ENCODE data around the gene RBM33. TPM values are rescaled to one million over a fixed set of nuclear protein-coding genes. Genes with fewer than 3 reads are reported as not detected.
"Not testable (repeated sequence)": the region's sequence is repeated elsewhere in the genome, so short reads cannot be mapped to it uniquely, and the experiment has no call there.

The RBM33 gene
- total RNA-seq, 1 experiment from 2014 or later = 19.7 TPM

DNA sequence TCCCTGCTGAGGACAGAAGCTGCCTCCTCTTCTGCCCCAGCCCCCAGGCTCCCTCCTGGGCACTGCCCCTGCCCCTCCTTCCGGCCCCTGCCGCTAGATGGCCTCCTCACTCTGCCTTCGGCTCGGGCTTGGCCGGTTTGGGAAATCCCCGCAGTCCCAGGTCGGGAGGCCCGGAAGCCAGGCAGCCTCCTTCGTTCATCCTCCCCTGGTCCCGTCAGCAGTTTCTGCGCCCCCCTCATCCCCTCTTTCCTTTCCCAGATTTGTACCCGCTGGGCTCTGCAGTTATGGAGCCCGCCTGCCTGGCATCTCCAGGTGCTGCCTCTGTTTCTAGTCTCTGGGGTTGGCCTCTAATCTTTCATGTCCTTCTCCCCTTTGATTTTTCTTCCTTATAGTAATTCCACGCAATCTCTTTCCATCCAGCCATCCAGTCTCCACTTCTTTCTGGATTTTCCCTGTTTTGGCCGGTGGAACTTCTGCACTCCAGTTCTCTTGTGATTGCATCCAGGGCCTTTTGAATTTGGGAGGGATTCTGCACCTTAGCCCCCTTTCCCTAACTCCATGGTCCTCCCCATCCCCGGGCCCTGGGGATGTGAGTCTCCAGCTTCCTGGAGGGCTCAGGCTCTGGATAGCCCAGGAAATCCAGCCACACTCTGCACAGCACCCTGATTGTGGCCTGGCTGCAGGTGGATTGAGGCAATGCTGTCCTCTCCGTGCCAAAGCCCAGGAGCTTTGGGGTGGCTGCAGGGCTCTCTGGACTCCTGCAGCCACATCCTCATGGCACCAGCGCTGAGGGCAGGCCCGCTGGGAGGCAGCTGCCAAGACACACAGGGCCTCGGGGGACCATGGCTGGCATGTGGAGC, 171.1 kb downstream of the RBM33 start:
- peak; percentile 38 for DNase-seq (ENCODE audit: low read depth)

DNA sequence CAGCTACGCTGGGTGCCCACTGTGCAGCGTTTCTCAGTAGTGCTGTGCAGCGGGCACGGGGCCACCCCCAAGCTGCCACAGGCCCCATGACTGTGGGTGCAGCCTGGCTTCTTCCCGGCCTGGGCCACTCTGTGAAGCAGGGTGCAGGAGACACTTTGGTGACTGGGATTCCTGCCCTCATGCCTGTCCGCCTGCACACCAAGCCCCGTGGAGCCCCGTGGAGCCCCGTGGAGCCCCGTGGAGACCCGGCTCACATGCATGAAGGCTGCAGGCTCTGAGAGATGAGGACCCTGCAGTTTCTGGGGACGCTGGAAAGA, 171.7 kb downstream of the RBM33 start:
- no peak for DNase-seq (ENCODE audit: low read depth)

DNA sequence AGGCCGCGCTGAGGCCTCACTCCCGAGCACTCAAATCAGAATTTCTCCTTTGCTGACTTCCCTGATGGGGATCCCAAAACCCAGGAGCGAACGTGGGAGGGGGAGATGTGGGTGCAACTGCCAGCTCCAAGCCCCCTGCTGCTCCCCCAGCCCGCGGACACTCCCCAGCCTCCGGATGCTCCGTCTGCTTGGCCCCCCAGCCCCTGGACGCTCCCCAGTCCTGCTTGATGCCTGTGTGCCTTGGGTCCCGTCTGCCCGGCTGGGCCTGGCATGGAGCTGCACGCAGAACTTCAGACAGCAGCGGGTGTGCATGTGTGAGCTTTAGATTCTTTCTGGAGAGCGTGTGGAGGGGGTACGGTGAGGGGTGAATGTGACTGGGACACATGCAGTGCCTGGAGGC, 172.5 kb downstream of the RBM33 start:
- DNase-seq (ENCODE audit: low read depth) = no peak

DNA sequence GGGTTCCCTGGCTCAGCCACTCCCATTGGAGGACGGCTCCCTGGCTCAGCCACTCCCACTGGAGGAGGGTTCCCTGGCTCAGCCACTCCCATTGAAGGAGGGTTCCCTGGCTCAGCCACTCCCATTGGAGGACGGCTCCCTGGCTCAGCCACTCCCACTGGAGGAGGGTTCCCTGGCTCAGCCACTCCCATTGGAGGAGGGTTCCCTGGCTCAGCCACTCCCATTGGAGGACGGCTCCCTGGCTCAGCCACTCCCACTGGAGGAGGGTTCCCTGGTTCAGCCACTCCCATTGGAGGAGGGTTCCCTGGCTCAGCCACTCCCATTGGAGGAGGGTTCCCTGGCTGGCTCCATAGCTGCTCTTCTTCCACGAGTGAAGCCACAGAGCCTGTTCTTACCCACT, 173.1 kb downstream of the RBM33 start:
- DNase-seq (ENCODE audit: low read depth) = not testable (repeated sequence)

DNA sequence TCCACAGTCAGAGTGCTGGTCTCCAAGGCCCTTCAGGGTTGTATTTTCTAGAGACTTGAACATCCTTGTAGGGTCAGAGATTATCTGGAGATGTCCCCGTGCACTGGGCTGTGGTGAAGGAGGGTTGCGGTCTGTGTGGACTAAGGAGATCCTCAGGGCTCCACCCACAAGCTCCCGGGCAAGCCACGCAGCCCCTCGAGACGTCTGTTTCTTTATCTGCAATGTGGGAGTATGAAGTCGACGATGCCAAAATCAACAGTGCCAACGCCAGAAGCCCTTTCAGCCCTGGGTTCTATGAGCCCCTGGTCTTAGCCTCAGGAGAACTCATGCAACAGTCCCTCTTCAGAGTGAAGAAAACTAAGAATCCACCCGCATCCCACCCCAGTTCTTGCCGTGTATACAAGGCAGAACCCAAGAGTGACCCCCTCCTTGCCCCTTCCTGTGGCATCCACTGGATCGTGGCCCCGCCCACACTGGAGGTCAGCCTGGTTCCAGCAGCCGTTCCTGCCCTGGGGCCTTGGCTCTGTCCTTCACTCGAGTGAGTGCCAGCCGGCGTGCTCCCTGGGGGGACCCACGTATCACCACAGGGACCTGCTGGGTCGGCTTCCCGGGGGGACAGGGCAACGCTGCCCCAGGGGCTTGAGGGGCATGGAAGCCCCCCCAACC, 173.8 kb downstream of the RBM33 start:
- no peak for DNase-seq (ENCODE audit: low read depth)

DNA sequence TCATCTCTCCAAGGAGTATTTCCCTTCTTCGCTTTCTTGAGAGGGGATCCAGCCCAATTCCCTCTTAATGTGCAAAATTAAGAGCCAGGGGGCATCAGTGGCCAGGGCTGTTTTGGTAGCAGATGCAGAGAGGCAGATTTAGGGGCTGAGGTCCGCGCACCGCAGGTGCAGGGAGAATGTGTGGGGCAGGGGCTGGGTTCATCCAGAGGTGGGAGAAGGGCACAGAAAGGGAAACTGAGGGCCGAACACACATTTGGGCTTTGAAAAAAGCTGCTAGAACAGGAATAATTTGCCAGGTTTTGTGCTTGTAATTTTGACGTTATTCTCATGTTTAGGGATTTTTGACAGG, 174.3 kb downstream of the RBM33 start:
- DNase-seq (ENCODE audit: low read depth) = no peak

DNA sequence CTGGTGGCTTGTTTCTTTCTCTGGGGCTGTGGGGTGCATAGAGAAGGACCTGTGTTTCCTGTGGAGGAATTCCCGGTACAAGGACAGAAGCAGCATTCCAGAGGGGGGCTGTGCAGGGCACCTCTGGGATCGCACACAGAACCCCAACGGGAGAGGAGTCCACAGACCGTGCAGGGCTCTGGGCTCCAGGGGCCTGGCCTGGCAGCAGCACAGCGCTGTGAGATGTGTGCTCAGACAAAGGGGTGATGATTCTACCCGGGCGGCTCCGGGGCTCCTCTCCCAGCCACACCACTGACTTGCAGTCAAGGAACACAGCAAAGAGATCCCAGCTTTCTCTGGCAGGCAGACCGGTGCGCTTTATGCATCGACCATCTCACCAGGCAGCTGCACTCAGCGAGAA, 174.7 kb downstream of the RBM33 start:
- no peak for DNase-seq (ENCODE audit: low read depth)

DNA sequence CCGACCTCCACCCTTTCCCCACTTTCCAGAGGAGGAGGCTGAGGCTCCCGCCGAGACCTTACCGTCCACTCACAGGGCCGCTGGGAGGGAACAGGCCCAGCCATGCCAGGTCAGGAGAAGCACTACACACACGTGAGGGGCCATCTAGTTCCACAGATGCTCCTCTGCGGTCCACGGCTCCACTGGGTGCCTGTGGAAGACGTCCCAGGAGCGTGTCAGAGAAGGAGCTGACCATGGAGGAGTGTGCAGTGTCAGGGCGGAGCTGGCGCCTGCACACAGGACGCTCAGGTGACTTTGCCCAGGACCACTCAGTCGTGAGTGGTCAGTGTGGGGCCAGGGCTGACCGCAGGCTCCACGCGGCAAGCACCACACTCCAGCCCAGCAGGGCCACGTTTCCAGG, 175.8 kb downstream of the RBM33 start:
- DNase-seq (ENCODE audit: low read depth) = no peak

DNA sequence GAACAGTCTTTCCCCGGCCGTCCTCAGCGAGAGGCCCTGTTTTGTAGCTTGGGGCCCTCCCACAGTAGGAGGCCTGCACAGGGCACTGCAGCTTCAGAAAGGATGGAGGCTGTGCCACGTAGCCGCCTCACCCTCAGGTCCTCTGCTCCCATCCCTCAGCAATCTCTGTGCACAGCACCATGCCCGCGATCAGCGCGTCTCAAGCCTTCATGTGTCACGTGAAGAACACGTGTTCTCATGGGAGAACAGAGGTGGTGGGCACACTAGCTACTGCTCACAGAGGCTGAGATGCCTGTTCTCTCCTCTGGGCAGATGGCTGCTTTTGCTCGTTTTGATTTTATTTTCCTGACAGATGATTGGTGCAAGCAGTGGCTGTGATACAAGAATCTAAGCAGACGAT, 176.3 kb downstream of the RBM33 start:
- no peak for DNase-seq (ENCODE audit: low read depth)

DNA sequence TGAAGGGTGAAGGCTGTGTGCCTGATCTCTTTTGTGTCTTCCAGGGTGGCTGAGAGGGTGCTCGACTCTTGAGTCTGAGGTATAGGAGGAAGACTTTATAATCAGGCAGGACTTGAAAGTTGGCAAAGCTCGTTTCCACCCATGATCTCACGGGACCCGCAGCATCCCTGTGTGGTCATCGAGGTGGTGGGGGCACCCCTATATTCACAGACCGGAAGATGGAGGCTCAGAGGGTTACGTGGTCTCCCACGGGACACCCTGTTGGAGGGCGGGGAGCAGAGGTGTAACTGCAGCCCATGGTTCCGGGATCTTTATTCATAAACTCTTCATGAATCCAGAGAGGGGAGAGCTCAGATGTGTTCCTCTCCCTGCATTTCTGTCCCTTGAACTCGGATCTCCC, 177.4 kb downstream of the RBM33 start:
- no peak for DNase-seq (ENCODE audit: low read depth)

DNA sequence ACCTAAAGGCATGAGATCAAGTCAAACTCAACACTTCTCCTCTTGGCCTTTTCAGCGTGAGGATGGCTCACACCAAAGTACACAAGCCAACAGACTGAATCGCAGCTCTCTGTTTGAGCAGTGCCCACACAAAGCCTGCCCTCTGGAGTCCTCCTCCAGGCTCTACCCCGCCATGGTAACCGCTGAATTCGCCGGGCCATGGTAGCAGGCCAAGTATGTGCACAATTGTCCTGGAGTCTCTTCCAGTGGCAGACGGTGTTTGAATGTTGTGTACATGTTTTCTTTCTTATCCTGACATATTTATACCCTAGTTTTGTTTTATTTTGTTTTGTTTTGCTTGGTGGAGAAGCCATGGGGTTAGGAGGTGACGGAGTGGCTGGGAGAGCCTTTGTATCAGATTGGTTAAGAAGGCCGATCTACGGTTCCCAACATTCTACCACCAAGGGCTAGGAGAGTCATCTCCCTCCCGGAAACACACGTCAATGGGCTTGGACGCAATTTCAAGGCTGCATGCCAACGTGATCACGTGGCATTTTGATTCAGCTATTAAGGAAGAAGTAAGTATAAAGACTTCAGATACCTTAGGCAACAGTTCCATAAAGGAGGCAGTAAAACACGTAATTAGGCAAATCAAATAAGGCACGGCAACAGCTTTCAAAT, 179.9 kb downstream of the RBM33 start:
- DNase-seq (ENCODE audit: low read depth) = peak; percentile 85

DNA sequence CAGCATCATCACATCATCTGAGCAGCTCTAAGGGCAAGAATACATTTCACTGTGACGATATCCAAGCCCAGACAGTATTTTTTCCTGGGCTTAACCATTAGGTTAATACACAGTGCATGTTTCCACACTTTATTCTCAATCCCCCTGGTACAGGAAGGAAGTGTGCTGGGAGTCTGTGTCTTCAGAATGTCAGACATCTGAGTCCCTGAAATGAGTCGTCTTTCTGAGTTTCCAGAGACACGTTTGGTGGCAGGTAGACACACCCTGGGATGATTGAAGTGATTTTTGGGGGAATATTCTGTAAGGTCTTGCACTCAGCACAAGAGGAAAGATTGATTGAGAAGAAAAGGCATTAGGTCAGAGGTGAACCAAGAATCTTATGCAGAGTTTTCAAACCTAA, 180.9 kb downstream of the RBM33 start:
- no peak for DNase-seq (ENCODE audit: low read depth)

DNA sequence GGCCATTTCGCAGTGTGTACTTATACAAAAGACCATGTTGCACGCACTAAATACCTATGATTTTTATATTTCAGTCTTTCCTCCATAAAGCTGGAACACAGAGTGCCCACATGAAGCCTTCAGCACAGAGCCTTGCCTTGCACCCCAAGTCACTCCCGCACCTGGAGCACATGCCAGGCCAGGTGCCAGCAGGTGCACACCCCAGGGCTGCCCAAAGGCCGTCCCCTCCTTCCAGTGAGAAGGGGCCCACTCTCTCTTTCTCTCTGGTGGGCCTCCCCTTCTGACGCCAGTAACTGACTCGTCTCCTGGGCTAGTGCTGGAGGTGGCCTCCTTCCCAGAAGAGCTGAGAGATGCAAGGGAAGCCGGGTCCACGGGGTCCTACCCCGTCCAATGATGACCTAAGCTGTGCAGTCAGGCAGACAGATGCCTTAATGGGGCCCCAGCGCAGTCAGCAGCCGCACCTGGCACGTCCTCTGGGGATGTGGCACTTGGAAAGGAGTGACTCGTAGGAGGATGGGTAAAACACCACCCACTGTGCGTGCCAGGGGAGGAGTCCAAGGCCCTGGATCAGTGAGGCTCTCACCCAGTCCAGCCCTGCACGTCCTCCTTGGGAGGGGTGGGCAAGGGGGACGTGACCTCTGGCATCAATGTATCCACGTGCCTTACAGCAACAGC, 185.5 kb downstream of the RBM33 start:
- no peak for DNase-seq (ENCODE audit: low read depth)

Other genes with a start within 250 kb of the RBM33 start
- gene EN2, start 186.5 kb upstream of the RBM33 start, total RNA-seq (2014; rRNA removed; shearing (Covaris generic)) = not detected in 2 replicates
- gene CNPY1, start 98.1 kb upstream of the RBM33 start, total RNA-seq (2014; rRNA removed; shearing (Covaris generic)) = not detected in 2 replicates
- not detected in 2 replicates for gene SHH, start 167.8 kb downstream of the RBM33 start, total RNA-seq (2014; rRNA removed; shearing (Covaris generic))